GM12878 (cell line): ENCODE measurements around the gene GPC3. TPM values are rescaled to one million over a fixed set of nuclear protein-coding genes. Genes with fewer than 3 reads are reported as not detected.

Source experiments
- ATAC-seq: fragments of 200-7000 bp; cut with Tn5 transposase; 3 replicates; pipeline ENCODE4 v1.9.1; 2020; ENCODE audit warnings: mild to moderate bottlenecking, moderate library complexity
- BruUV-seq: library from RNA; stranded (reverse); fragments of 400-500 nt; replicated peaks from 2 replicates; lab custom pipeline; 2021; lab: Mats Ljungman, UMichigan
- CTCF ChIA-PET: fragments of 300-600 bp; sonication (Branson Sonifier 250); formaldehyde crosslinking; extraction: SDS; loops from one replicate; lab custom pipeline; 2021; ENCODE audit warnings: inconsistent platforms; lab: Yijun Ruan, JAX
- POLR2A ChIA-PET: fragments of 350-600 bp; formaldehyde crosslinking; extraction: SDS; loops from one replicate; lab custom pipeline; 2021; ENCODE audit warnings: inconsistent platforms; lab: Charles Lee
- RAD21 ChIA-PET: fragments of 300-600 bp; sonication (Branson Sonifier 250); formaldehyde crosslinking; loops from one replicate; lab custom pipeline; 2023; ENCODE audit warnings: antibody characterized with exemption; ENCODE audit not compliant: unreplicated experiment; lab: Charles Lee
- SMC1A ChIA-PET: fragments of 300-600 bp; sonication (Branson Sonifier 250); formaldehyde crosslinking; loops from one replicate; lab custom pipeline; 2023; ENCODE audit not compliant: unreplicated experiment, uncharacterized antibody; lab: Charles Lee
- DNase-seq: peaks from one replicate; pipeline ENCODE4 v3.0.0-alpha.2; 2011; ENCODE audit warnings: low read depth, low spot score
- FAIRE-seq: peaks from 3 replicates; lab custom pipeline; 2011; peaks lifted over from hg19 to GRCh38; lab: Jason Lieb, UNC
- H2AFZ ChIP-seq: 2 replicates; pipeline ENCODE4 v1.6.0; 2011; ENCODE audit warnings: low read depth, low read length, control low read depth; ENCODE audit not compliant: control insufficient read depth
- H3K27ac ChIP-seq: 2 replicates; pipeline ENCODE4 v1.5.1; 2011; ENCODE audit warnings: control low read depth; ENCODE audit not compliant: control insufficient read depth, insufficient read depth
- H3K27me3 ChIP-seq, 2 experiments: replicated peaks in 1 of 2; 2 replicates each; pipeline versions ENCODE4 v1.6.0 to v1.6.1; 2011; ENCODE audit warnings: low read length in 1 of 2; ENCODE audit not compliant: control insufficient read depth in 2 of 2, insufficient read depth in 2 of 2
- H3K36me3 ChIP-seq, 2 experiments: 2 replicates each; pipeline ENCODE4 v1.5.1; 2011; ENCODE audit warnings: low read length in 1 of 2; ENCODE audit not compliant: control insufficient read depth in 2 of 2, insufficient read depth in 2 of 2
- H3K4me1 ChIP-seq: 2 replicates; pipeline ENCODE4 v1.6.1; 2011; ENCODE audit warnings: mild to moderate bottlenecking, low read length, moderate library complexity, mixed read lengths; ENCODE audit not compliant: control insufficient read depth, insufficient read depth
- H3K4me2 ChIP-seq: 2 replicates; pipeline ENCODE4 v1.6.0; 2011; ENCODE audit warnings: control low read depth; ENCODE audit not compliant: control insufficient read depth, insufficient read depth
- H3K4me3 ChIP-seq: fragments of 200-600 bp; sonication (generic); 2 replicates; pipeline ENCODE4 v1.5.1; 2016
- H3K79me2 ChIP-seq: 2 replicates; pipeline ENCODE4 v1.6.0; 2011; ENCODE audit warnings: low read length; ENCODE audit not compliant: control insufficient read depth, insufficient read depth
- H3K9ac ChIP-seq: 2 replicates; pipeline ENCODE4 v1.8.0; 2011; ENCODE audit warnings: low read length, control low read depth, mixed read lengths; ENCODE audit not compliant: control insufficient read depth, insufficient read depth
- H3K9me3 ChIP-seq: replicated peaks from 3 replicates; pipeline ENCODE4 v1.5.1; 2011; ENCODE audit warnings: mild to moderate bottlenecking, low read length; ENCODE audit not compliant: control insufficient read depth, insufficient read depth
- H4K20me1 ChIP-seq: 2 replicates; pipeline ENCODE4 v1.6.0; 2011; ENCODE audit not compliant: control insufficient read depth, insufficient read depth
- E2F8 ChIP-seq: fragments of 450-650 bp; IDR thresholded peaks from 2 replicates; pipeline ENCODE4 v1.6.1; 2018; ENCODE audit warnings: mild to moderate bottlenecking, low read depth, moderate library complexity; ENCODE audit not compliant: partially characterized antibody
- EP300 ChIP-seq, 2 experiments: fragments of 150-350 bp in 1 of 2; IDR thresholded peaks; 2 replicates each; pipeline ENCODE4 v1.6.1; 2011 to 2012; ENCODE audit warnings: low read depth in 2 of 2, low read length in 2 of 2, borderline replicate concordance in 1 of 2, improper control_type of control experiment in 1 of 2, inconsistent platforms in 1 of 2; ENCODE audit not compliant: control insufficient read depth in 1 of 2
- SPI1 ChIP-seq: IDR thresholded peaks from 2 replicates; pipeline ENCODE4 v1.6.1; 2011; ENCODE audit warnings: low read depth, mild to moderate bottlenecking, low read length, moderate library complexity, borderline replicate concordance; ENCODE audit not compliant: insufficient read depth
- WGBS: methylation state at CpG from one replicate; pipeline ENCODE4 v1.1.6; 2016; ENCODE audit warnings: low lambda C conversion rate; ENCODE audit not compliant: insufficient replicate concordance, insufficient coverage; ENCODE audit errors: missing lambda C conversion rate; 5-methylcytosine and 5-hydroxymethylcytosine counted together
- in situ Hi-C: fragments of 300-500 bp; cut with MboI; formaldehyde crosslinking; loops from 9 replicates; pipeline ENCODE4 v1.14.3; 2018; ENCODE audit warnings: mixed read lengths
- intact Hi-C: fragments of 100-400 bp; cut with micrococcal nuclease; formaldehyde crosslinking; loops from one replicate; pipeline ENCODE4 v1.14.2; 2022; ENCODE audit not compliant: unreplicated experiment
- polyA plus RNA-seq, 11 experiments: library from polyadenylated mRNA; depleted of rRNA in 4 of 11; unstranded in 6 of 11; stranded (reverse) in 5 of 11; fragments of >200 nt; fragmentation: Nextera tagmentation in 4 of 11; fragmentation: Illumina TruSeq in 1 of 11; extraction: Ambion mirVana in 4 of 11; extraction: Trizol in 1 of 11; gene quantifications; 1 replicate in 1 of 11; 2 replicates in 10 of 11; pipeline versions ENCODE4 v1.2.1 to v1.2.3, GENCODE V29; 2011 to 2016; ENCODE audit warnings: inconsistent platforms in 2 of 11, missing spikeins in 2 of 11, low read depth in 1 of 11
- total RNA-seq, 4 experiments: library from RNA; depleted of rRNA in 3 of 4; stranded (reverse); fragments of >200 nt in 3 of 4; fragmentation: Illumina TruSeq in 1 of 4; extraction: Trizol in 1 of 4; gene quantifications; 2 replicates each; pipeline versions ENCODE4 v1.2.1 to v1.2.3, GENCODE V29; 2013 to 2021

The GPC3 gene
- total and polyA plus RNA-seq, 10 of the 15 experiments (the other 5 are each of a cell fraction or from before 2014, with no cell fraction given), result 0.09 to 0.82 TPM; not detected in 8

DNA sequence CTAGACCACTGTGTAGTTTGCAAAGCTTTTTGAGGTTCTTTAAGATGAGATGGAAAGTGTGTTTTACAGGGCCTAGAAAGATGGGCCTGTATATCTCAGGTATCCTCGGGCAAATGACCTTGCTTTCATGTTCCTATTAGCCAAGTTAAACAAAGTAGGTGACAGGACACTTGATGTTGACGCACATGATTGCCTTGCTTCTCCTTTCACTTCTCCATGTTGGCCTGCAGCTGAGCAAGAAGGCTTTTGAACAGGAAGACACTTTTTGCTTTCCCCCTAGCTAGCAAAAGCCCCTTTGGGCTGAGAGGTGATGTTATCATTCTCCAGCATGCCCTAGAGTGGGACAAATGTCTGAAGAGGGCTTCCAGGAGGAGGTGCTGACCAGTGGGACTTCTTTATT, 202.1 kb downstream of the GPC3 start:
- H3K27me3 ChIP-seq, result no peaks in the 10 kb centered on the region
- ChIA-PET SMC1A (interaction anchor here (1.1 to 1.9 kb wide), 2 partner anchors 137 to 140 kb away, joined by 3 to 5 read pairs; no protein-coding TSS in a partner anchor), CTCF (interaction anchor here (3.3 kb wide), 1 partner anchor 8 kb away, joined by 17 read pairs; no protein-coding TSS in a partner anchor), RAD21 (no interaction called here), POLR2A (no interaction called here)
- FAIRE-seq (peak; percentile 56), DNase-seq (peak; percentile 16), ATAC-seq (peak; percentile 78)
- H3K4me1 ChIP-seq, result no peaks in the 10 kb centered on the region
- H3K9ac ChIP-seq, result no peak overlapping the region
- no peaks in the 10 kb centered on the region for H3K79me2 ChIP-seq
- no peak overlapping the region for H3K4me2 ChIP-seq
- BruUV-seq, result no TSS peak
- 0% methylated on average over 2 of the region's 2 CpGs for WGBS
- no peak overlapping the region for H3K27ac ChIP-seq
- TF ChIP-seq E2F8 (no peak), EP300 (IDR thresholded peaks at IDR 0.05; ENCODE audit: borderline replicate concordance in 1 of 2, control insufficient read depth in 1 of 2, low read depth in 2 of 2, low read length in 2 of 2) (0 out of 4 replicates have a peak, but pooled peaks of 1 of the 2 experiments have one; percentile 11), SPI1 (peak; percentile 55; the same call in 1 of the 2 replicates)
- H4K20me1 ChIP-seq, result no peaks in the 10 kb centered on the region
- intact Hi-C loops (no loop called here), in situ Hi-C loops (no loop called here)
- no peaks in the 10 kb centered on the region for H3K36me3 ChIP-seq
- H2AFZ ChIP-seq, result no peak overlapping the region
- H3K4me3 ChIP-seq, result no peak overlapping the region
- no peaks in the 10 kb centered on the region; the same call in 2 of the 3 replicates for H3K9me3 ChIP-seq
